Kidney epithelial cell (primary cell): ENCODE results near the gene TOX2. TPM values are rescaled to one million over a fixed set of nuclear protein-coding genes. Genes with fewer than 3 reads are reported as not detected.

Source experiments
- DNase-seq: peaks from one replicate; pipeline ENCODE4 v3.0.0-alpha.2; 2010; ENCODE audit warnings: low read depth
- H3K27me3 ChIP-seq: 2 replicates; pipeline ENCODE4 v1.6.0; 2011; ENCODE audit warnings: low read length; ENCODE audit not compliant: control insufficient read depth, insufficient read depth
- H3K36me3 ChIP-seq: 2 replicates; pipeline ENCODE4 v1.5.1; 2011; ENCODE audit warnings: low read length; ENCODE audit not compliant: control insufficient read depth, insufficient read depth
- H3K4me3 ChIP-seq: 2 replicates; pipeline ENCODE4 v1.5.1; 2011; ENCODE audit warnings: low read depth, mild to moderate bottlenecking, control low read depth, low read length
- total RNA-seq: library from RNA; depleted of rRNA; stranded (reverse); fragments of >200 nt; gene quantifications from 2 replicates; pipeline ENCODE4 v1.2.3, GENCODE V29; 2015
- TF ChIP-seq, protein P1 (sequence below): IDR thresholded peaks from 2 replicates; pipeline ENCODE4 v1.5.1; 2011; ENCODE audit warnings: mild to moderate bottlenecking, moderate library complexity, low read length, control low read depth, inconsistent platforms; ENCODE audit not compliant: insufficient read depth, poor library complexity, severe bottlenecking

Gene TOX2
- total RNA-seq, 1 donor from 2014 or later = 7.3 TPM

DNA sequence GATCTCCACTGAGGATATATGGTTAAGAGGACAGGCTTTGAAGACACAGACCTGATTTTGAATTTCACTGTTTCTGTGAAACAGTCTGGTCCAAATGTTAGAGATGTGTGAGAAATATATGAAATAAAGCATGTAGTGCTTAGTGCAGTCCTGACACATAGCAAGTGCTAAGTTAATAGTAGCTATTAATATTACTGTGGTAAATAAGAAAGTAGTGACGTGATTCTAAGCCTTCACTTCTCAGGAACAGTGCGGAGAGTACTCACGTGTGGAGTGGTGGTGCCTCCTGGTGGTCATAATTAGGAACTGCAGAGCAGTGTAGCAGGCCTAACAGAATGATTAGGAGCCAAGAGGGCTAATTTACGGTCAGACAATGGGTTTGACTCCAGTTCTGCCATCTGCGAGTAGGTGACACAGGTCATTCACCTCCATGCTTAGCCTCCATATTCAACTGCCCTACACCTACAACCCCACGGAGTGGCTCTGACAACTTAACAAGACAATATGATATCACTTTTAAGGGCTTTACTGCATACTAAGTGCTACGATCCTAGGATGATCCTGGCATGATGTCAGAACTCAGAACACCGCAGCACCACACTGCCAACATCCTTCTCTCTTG lies 166.1 kb downstream of the TOX2 start:
- no peak for DNase-seq
- Histone ChIP-seq H3K4me3 (no peak overlapping the region), H3K36me3 (no peaks in the 10 kb centered on the region), H3K27me3 (no peaks in the 10 kb centered on the region)
- TF ChIP-seq, protein P1, sequence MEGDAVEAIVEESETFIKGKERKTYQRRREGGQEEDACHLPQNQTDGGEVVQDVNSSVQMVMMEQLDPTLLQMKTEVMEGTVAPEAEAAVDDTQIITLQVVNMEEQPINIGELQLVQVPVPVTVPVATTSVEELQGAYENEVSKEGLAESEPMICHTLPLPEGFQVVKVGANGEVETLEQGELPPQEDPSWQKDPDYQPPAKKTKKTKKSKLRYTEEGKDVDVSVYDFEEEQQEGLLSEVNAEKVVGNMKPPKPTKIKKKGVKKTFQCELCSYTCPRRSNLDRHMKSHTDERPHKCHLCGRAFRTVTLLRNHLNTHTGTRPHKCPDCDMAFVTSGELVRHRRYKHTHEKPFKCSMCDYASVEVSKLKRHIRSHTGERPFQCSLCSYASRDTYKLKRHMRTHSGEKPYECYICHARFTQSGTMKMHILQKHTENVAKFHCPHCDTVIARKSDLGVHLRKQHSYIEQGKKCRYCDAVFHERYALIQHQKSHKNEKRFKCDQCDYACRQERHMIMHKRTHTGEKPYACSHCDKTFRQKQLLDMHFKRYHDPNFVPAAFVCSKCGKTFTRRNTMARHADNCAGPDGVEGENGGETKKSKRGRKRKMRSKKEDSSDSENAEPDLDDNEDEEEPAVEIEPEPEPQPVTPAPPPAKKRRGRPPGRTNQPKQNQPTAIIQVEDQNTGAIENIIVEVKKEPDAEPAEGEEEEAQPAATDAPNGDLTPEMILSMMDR = peak; percentile 86

DNA sequence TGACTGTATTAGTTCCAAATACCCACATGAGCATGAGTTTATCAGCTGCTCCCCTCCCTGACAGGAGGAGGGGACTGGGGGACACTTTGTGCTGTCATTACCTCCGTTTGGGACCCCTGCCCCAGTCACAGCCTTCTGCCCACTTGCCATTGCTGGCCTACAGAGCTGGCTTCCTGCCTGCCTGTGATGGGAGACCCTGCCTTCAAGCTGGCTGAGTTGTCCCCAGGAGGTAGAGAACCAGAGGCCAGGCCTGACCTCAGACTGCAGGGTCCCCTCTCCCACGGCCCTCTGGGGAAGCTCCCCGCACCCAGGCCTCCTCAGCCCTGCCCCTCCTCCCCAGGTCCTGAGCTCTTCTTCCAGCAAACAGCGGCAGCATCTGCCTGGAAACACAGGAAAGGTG lies 166.8 kb downstream of the TOX2 start:
- H3K27me3 ChIP-seq = no peaks in the 10 kb centered on the region
- no peaks in the 10 kb centered on the region for H3K36me3 ChIP-seq
- TF ChIP-seq, protein P1 = no peak
- no peak for DNase-seq
- no peak overlapping the region for H3K4me3 ChIP-seq

DNA sequence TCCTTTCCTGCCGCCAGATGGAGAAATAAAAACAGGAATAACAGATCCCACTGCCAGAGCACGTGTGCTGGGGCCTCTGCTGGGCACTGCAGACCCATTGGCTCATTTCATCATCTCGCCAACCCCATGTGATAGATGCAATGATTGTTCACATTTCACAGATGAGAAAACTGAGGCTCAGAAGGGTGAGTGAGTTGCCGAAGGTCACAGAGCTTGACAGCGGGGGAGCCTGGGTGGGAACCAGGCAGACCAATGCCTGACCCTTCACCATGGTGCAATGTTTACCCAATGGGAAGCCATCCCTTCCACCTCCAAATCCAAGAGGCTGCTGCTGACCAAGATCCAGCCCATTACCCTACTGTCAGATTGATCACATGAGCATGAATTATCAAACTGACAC lies 167.2 kb downstream of the TOX2 start:
- no peaks in the 10 kb centered on the region for H3K27me3 ChIP-seq
- TF ChIP-seq, protein P1 = no peak

DNA sequence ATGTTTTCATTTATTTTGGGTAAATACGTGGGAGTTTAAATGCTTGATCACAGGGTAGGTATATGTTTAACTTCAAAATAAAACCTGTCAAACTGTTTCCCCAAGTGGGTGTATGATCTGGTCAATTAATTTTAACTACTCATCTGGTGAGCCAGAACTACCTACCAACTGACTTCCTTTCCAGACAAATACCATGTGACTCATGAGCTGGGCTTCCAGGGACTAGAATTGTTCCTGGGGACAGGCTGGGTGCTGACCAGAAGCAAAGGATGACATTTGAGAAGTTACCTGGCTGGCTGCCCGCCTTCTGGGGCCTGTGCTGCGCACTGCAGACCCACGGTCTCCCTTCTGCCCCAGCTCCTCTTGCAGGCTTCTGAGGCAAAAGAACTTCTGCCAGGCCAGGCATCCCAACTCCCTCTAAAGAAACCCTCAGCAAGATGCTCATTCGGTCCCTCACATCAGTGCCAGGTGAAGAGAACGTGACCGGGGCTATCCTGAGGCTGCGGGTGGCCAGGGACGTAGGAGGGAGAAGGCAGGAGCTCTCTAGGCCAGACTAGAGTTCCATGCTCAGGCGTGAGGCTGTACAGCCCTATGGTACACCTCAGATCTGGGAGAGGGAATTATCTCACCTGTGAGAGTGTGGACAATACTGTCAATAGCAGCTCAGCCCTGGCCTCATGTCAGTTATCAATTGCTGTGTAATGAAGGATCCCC lies 168.7 kb downstream of the TOX2 start:
- no peaks in the 10 kb centered on the region for H3K27me3 ChIP-seq
- no peak overlapping the region for H3K4me3 ChIP-seq
- TF ChIP-seq, protein P1 = no peak
- peak; percentile 79 for DNase-seq
- H3K36me3 ChIP-seq = no peaks in the 10 kb centered on the region

More for the DNA sequence above, 167.2 kb downstream of the TOX2 start:
- no peak for DNase-seq
- Histone ChIP-seq H3K36me3 (no peaks in the 10 kb centered on the region), H3K4me3 (no peak overlapping the region)

DNA sequence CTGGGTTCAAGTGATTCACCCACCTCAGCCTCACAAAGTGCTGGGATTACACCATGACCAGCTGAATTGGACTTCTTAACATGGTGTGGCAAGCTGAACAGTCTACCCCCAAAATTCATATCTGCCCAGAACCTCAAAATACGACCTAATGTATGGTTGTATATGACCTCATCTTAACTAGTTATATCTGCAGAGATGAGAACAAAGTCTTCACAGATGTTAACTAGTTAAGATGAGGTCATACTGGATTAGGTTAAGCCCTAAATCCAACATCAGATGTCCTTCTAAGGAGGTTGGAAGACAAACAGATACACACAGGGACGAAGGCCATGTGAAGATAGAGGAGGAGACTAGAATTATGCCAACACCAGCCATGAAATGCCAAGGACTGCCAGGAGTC lies 169.8 kb downstream of the TOX2 start:
- TF ChIP-seq, protein P1 = no peak
- no peak for DNase-seq
- H3K27me3 ChIP-seq = no peaks in the 10 kb centered on the region
- H3K4me3 ChIP-seq = no peak overlapping the region
- H3K36me3 ChIP-seq = no peaks in the 10 kb centered on the region

DNA sequence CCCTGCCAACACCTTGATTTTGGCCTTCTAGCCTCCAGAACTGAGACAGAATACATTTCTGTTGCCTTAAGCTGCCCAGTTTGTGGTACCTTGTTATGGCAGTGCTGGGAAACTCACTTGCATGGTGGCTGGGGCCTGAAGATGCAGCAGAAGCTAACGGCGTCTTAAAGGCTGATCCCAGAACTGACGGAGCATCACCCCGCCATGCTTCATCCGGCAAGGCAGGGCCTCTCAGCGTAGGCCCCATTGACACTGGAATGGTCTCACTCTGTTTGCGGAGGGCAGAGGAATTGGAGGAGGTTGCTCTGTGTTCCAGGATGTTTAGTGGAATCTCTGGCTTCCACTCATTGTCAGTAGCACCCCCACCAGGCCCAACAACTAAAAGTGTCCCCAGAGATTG lies 170.2 kb downstream of the TOX2 start:
- TF ChIP-seq, protein P1 = no peak
- Histone ChIP-seq H3K4me3 (no peak overlapping the region), H3K36me3 (no peaks in the 10 kb centered on the region), H3K27me3 (no peaks in the 10 kb centered on the region)
- DNase-seq = no peak
